Osteoblast (primary cell): ENCODE measurements around the gene GTF3C5. TPM values are rescaled to one million over a fixed set of nuclear protein-coding genes. Genes with fewer than 3 reads are reported as not detected.
A peak's percentile ranks its signal among the peaks of the same experiment; 100 is the strongest.

Experiments
- DNase-seq: peaks from one replicate; pipeline ENCODE4 v3.0.0; 2011; ENCODE audit warnings: low spot score, mixed read lengths; ENCODE audit not compliant: insufficient read length; ENCODE audit errors: missing footprints
- H2AFZ ChIP-seq: 2 replicates; pipeline ENCODE4 v1.6.0; 2011; ENCODE audit warnings: mild to moderate bottlenecking, low read length
- H3K27ac ChIP-seq: 2 replicates; pipeline ENCODE4 v1.5.1; 2011; ENCODE audit warnings: mild to moderate bottlenecking, low read depth, low read length, moderate library complexity
- H3K27me3 ChIP-seq: 2 replicates; pipeline ENCODE4 v1.6.0; 2012; ENCODE audit warnings: mild to moderate bottlenecking, control low read depth, inconsistent platforms, low read length, moderate library complexity; ENCODE audit not compliant: insufficient read depth
- H3K36me3 ChIP-seq: 2 replicates; pipeline ENCODE4 v1.5.1; 2011; ENCODE audit warnings: mild to moderate bottlenecking, low read length, control low read depth, moderate library complexity; ENCODE audit not compliant: insufficient read depth
- H3K4me1 ChIP-seq: 2 replicates; pipeline ENCODE4 v1.5.1; 2011; ENCODE audit warnings: mild to moderate bottlenecking, low read length, control low read depth, moderate library complexity; ENCODE audit not compliant: insufficient read depth
- H3K4me2 ChIP-seq: 2 replicates; pipeline ENCODE4 v1.6.0; 2011; ENCODE audit warnings: mild to moderate bottlenecking, low read length; ENCODE audit not compliant: insufficient read depth
- H3K4me3 ChIP-seq: fragments of 200-600 bp; sonication (generic); 3 replicates; pipeline ENCODE4 v1.5.1; 2012; ENCODE audit warnings: mild to moderate bottlenecking, low read length, inconsistent platforms; ENCODE audit not compliant: insufficient read depth
- H3K79me2 ChIP-seq: 2 replicates; pipeline ENCODE4 v1.6.0; 2012; ENCODE audit warnings: mild to moderate bottlenecking, low read length, control low read depth, inconsistent platforms; ENCODE audit not compliant: insufficient read depth
- H3K9me3 ChIP-seq: 2 replicates; pipeline ENCODE4 v1.5.1; 2011; ENCODE audit warnings: low read depth, low read length, control low read depth
- H4K20me1 ChIP-seq: 2 replicates; pipeline ENCODE4 v1.6.0; 2012; ENCODE audit warnings: mild to moderate bottlenecking, low read length, control low read depth; ENCODE audit not compliant: insufficient read depth
- total RNA-seq: library from RNA; depleted of rRNA; stranded (reverse); fragments of >200 nt; gene quantifications from 2 replicates; pipeline ENCODE4 v1.2.3, GENCODE V29; 2012
- TF ChIP-seq, protein P1 (sequence below): IDR thresholded peaks from 2 replicates; pipeline ENCODE4 v1.5.1; 2011; ENCODE audit warnings: mild to moderate bottlenecking, low read depth, low read length, moderate library complexity; ENCODE audit errors: extremely low read depth

The GTF3C5 gene
- total RNA-seq, 1 donor, result 31.8 TPM

DNA sequence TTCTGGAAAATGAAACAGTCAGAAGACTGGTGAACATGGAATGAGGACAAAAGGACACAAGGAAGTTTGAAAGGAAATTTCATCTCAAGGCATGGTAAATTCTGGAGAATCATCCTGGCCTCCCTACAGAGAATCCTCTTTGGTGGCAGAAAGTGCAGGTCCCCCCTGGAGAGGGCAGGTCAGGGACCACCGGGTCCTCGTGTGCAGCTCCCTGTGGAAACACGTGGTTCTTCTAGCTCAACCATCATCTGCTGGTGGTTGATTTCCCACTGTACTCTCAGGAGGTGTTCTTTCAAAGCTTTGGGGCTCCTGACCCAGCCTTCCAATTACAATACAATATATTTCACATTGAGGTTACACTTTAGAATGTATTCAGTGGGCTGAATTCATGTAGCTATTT is 2.6 kb upstream of the GTF3C5 start:
- H3K4me1 ChIP-seq, result peaks cover 20% of the 10 kb centered on the region

DNA sequence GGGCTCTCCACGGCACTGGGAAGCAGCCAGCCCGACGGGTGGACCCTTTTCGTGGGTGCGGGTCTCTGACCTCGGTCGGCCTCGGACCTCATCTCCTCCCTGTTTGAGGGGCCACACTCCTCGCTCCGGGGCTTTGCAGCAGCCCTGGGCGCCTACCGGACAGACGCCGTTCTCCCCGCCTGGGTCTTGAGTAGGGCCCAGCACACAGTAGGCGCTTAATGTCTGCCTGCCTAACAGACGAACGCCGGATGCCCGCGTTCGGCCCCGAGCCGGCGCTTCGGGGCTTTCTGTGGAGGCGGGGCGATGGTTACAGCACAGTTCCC is 842 bp upstream of the GTF3C5 start:
- Histone ChIP-seq H3K27me3 (no peaks in the 10 kb centered on the region), H3K36me3 (no peaks in the 10 kb centered on the region), H3K4me2 (peak overlapping the region; percentile 97), H3K9me3 (no peaks in the 10 kb centered on the region), H3K4me3 (peak overlapping the region; percentile 100), H3K79me2 (peaks cover 50% of the 10 kb centered on the region), H2AFZ (peak overlapping the region; percentile 89), H3K4me1 (peaks cover 20% of the 10 kb centered on the region), H4K20me1 (peaks cover 14% of the 10 kb centered on the region), H3K27ac (peak overlapping the region; percentile 87)
- TF ChIP-seq, protein P1, sequence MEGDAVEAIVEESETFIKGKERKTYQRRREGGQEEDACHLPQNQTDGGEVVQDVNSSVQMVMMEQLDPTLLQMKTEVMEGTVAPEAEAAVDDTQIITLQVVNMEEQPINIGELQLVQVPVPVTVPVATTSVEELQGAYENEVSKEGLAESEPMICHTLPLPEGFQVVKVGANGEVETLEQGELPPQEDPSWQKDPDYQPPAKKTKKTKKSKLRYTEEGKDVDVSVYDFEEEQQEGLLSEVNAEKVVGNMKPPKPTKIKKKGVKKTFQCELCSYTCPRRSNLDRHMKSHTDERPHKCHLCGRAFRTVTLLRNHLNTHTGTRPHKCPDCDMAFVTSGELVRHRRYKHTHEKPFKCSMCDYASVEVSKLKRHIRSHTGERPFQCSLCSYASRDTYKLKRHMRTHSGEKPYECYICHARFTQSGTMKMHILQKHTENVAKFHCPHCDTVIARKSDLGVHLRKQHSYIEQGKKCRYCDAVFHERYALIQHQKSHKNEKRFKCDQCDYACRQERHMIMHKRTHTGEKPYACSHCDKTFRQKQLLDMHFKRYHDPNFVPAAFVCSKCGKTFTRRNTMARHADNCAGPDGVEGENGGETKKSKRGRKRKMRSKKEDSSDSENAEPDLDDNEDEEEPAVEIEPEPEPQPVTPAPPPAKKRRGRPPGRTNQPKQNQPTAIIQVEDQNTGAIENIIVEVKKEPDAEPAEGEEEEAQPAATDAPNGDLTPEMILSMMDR, result no peak
- peak; percentile 82 for DNase-seq

More for the DNA sequence above, 2.6 kb upstream of the GTF3C5 start:
- H3K79me2 ChIP-seq, result peaks cover 33% of the 10 kb centered on the region
- no peaks in the 10 kb centered on the region for H3K36me3 ChIP-seq
- no peak overlapping the region for H3K27ac ChIP-seq
- no peak overlapping the region for H3K4me2 ChIP-seq
- H3K27me3 ChIP-seq, result no peaks in the 10 kb centered on the region
- H3K4me3 ChIP-seq, result no peak overlapping the region
- H2AFZ ChIP-seq, result no peak overlapping the region
- H4K20me1 ChIP-seq, result no peaks in the 10 kb centered on the region
- no peaks in the 10 kb centered on the region for H3K9me3 ChIP-seq
- peak; percentile 8 for DNase-seq
- TF ChIP-seq, protein P1, result no peak

DNA sequence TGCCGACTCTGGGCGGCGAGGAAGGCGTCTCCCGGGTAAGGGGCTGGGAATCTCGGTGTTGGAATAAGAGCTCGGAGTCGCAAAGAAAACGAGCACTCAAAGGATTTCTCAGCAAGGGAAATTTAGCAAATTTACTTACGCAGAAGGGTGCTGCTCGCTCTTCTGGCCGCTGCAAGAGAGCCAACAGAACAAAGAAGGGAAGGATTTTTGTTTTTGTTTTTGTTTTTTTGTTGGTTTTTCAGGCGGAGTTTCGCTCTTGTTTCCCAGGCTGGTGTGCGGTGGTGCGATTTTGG is 279 bp downstream of the GTF3C5 start:
- peak overlapping the region; percentile 87 for H3K27ac ChIP-seq
- peak overlapping the region; percentile 100 for H3K4me3 ChIP-seq
- no peaks in the 10 kb centered on the region for H3K9me3 ChIP-seq
- no peaks in the 10 kb centered on the region for H3K36me3 ChIP-seq
- no peak for DNase-seq
- H2AFZ ChIP-seq, result peak overlapping the region; percentile 99
- peak overlapping the region; percentile 97 for H3K4me2 ChIP-seq
- H4K20me1 ChIP-seq, result peaks cover 24% of the 10 kb centered on the region
- H3K4me1 ChIP-seq, result peaks cover 20% of the 10 kb centered on the region
- TF ChIP-seq, protein P1, result no peak
- H3K27me3 ChIP-seq, result no peaks in the 10 kb centered on the region
- H3K79me2 ChIP-seq, result peaks cover 61% of the 10 kb centered on the region

DNA sequence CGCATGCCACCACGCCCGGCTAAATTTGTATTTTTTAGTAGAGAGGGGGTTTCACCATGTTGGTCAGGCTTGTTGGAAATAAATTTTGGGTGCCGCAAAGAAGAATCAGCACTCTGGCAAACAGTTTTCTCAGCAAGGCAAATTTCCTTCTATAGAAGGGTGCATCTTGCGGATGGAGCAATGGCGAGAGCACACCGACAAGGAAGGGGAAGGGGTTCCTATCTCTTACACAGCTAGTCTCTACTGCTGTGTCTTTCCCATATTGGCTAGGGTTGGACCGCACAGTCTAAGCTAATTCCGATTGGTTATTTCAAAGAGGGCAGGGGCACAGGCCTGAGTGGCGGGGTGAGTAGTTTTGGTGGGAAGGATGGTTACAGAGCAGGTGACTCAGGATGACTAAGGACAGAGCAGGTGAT is 707 bp downstream of the GTF3C5 start:
- no peaks in the 10 kb centered on the region for H3K27me3 ChIP-seq
- peaks cover 65% of the 10 kb centered on the region for H3K79me2 ChIP-seq
- H4K20me1 ChIP-seq, result peaks cover 27% of the 10 kb centered on the region
- H3K4me3 ChIP-seq, result peak overlapping the region; percentile 100
- no peaks in the 10 kb centered on the region for H3K36me3 ChIP-seq
- DNase-seq, result no peak
- H3K4me2 ChIP-seq, result peak overlapping the region; percentile 97
- TF ChIP-seq, protein P1, result no peak
- H3K4me1 ChIP-seq, result peaks cover 20% of the 10 kb centered on the region
- H3K27ac ChIP-seq, result peak overlapping the region; percentile 87
- H2AFZ ChIP-seq, result no peak overlapping the region
- H3K9me3 ChIP-seq, result no peaks in the 10 kb centered on the region
